Thyroid gland (tissue), 4 donors: ENCODE results near the gene GABARAPL2.

Experiments
- CTCF ChIP-seq, 6 experiments: fragments of 200-600 bp in 3 of 6; fragments of 450-650 bp in 3 of 6; sonication (generic) in 3 of 6; IDR thresholded peaks; one replicate each; pipeline ENCODE4 v1.5.1; 2016 to 2019; ENCODE audit warnings: antibody characterized with exemption in 6 of 6, mild to moderate bottlenecking in 2 of 6, inconsistent platforms in 1 of 6, moderate library complexity in 1 of 6
- POLR2A ChIP-seq, 2 donors: fragments of 450-650 bp; IDR thresholded peaks; one replicate each; pipeline ENCODE4 v1.6.1; 2017; ENCODE audit warnings: antibody characterized with exemption in 2 of 2, mild to moderate bottlenecking in 2 of 2, moderate library complexity in 1 of 2

GRCh38 chr16:75599452-75600277, 33.5 kb downstream of the GABARAPL2 start:
- no peak for TF ChIP-seq POLR2A (IDR thresholded peaks at IDR 0.05)
- TF ChIP-seq CTCF (IDR thresholded peaks at IDR 0.05): no peak
